H1 (cell line): Measurements from ENCODE around the gene TFF1. TPM values are rescaled to one million over a fixed set of nuclear protein-coding genes. Genes with fewer than 3 reads are reported as not detected.
A peak's percentile ranks its signal among the peaks of the same experiment; 100 is the strongest.

ENCODE experiments used
- CTCF ChIP-seq, 3 experiments: IDR thresholded peaks; 1 replicate in 2 of 3; 2 replicates in 1 of 3; pipeline versions ENCODE4 v1.5.1 to v1.6.1; 2011; ENCODE audit warnings: low read length in 3 of 3, mild to moderate bottlenecking in 3 of 3, inconsistent platforms in 2 of 3, low read depth in 1 of 3, moderate library complexity in 1 of 3; ENCODE audit not compliant: insufficient read depth in 1 of 3; ENCODE audit errors: control extremely low read depth in 1 of 3
- SIX5 ChIP-seq: IDR thresholded peaks from 2 replicates; pipeline ENCODE4 v1.6.1; 2011; ENCODE audit warnings: mild to moderate bottlenecking, low read depth, low read length
- polyA plus RNA-seq, 7 experiments: library from polyadenylated mRNA; depleted of rRNA in 3 of 7; stranded (reverse) in 5 of 7; unstranded in 2 of 7; fragments of >200 nt in 5 of 7; fragments of 200-250 nt in 2 of 7; gene quantifications; 1 replicate in 5 of 7; 2 replicates in 1 of 7; 4 replicates in 1 of 7; pipeline versions ENCODE4 v1.2.1 to v1.2.3, GENCODE V29; 2011 to 2013; ENCODE audit warnings: missing spikeins in 2 of 7, mixed read lengths in 2 of 7
- total RNA-seq: library from RNA; stranded (reverse); fragmentation: NEBNext Ultra II Directional; extraction: Animal tissue kit (Norgen Biotek cat#: 25700); gene quantifications from 2 replicates; pipeline ENCODE4 v1.2.1, GENCODE V29; 2021

TFF1 gene
- total and polyA plus RNA-seq, 2 of the 8 experiments (the other 6 are each of a cell fraction or from before 2014, with no cell fraction given), result not detected

- TF ChIP-seq CTCF (IDR thresholded peaks at IDR 0.05; ENCODE audit: control extremely low read depth in 1 of 3, insufficient read depth in 1 of 3, low read depth in 1 of 3, low read length in 3 of 3) (peak; percentile 30 to 42 (median 41); a peak in 3 of 4 replicates), SIX5 (no peak)
These were observed 10.1 kb upstream of the TFF1 start (continued) for GRCh38 chr21:42376338-42376982.
